K562 (cell line): ENCODE measurements around the gene SP4. TPM values are rescaled to one million over a fixed set of nuclear protein-coding genes. Genes with fewer than 3 reads are reported as not detected.

ENCODE experiments used
- ATAC-seq: fragments of 200-7000 bp; cut with Tn5 transposase; 3 replicates; pipeline ENCODE4 v1.9.1; 2020; ENCODE audit warnings: moderate library complexity
- BruUV-seq: library from RNA; stranded (reverse); fragments of 400-500 nt; replicated peaks from 2 replicates; lab custom pipeline; 2021; lab: Mats Ljungman, UMichigan
- CTCF ChIA-PET: fragments of 300-600 bp; formaldehyde crosslinking; extraction: SDS; loops from one replicate; lab custom pipeline; 2021; ENCODE audit warnings: low intra/inter-chr PET ratio; lab: Yijun Ruan, JAX
- POLR2A ChIA-PET: fragments of 300-600, 350-650 bp; sonication (Branson Sonifier 250); formaldehyde crosslinking; extraction: SDS; loops from one replicate; lab custom pipeline; 2021; ENCODE audit warnings: antibody characterized with exemption, inconsistent platforms; lab: Yijun Ruan, JAX
- DNase-seq, 4 experiments: peaks; one replicate each; pipeline versions ENCODE4 v3.0.0 to v3.0.0-alpha.2; 2011 to 2018; ENCODE audit warnings: low spot score in 3 of 4, mixed read lengths in 3 of 4; ENCODE audit errors: extremely low read depth in 1 of 4
- FAIRE-seq: peaks from 2 replicates; lab custom pipeline; 2011; peaks lifted over from hg19 to GRCh38; lab: Jason Lieb, UNC
- H2AFZ ChIP-seq: 2 replicates; pipeline ENCODE4 v1.6.0; 2011; ENCODE audit warnings: low read depth, low read length, control low read depth, inconsistent platforms
- H3K27ac ChIP-seq: fragments of 200-600 bp; 3 replicates; pipeline ENCODE4 v1.8.0; 2011; ENCODE audit warnings: low read depth, mild to moderate bottlenecking, control low read depth, inconsistent platforms, low read length, moderate library complexity, mixed read lengths; ENCODE audit errors: extremely low read depth
- H3K27me3 ChIP-seq, 2 experiments: fragments of 300-600 bp in 1 of 2; 2 replicates in 1 of 2; 3 replicates in 1 of 2; pipeline versions ENCODE4 v1.6.0 to v1.8.0; 2011; ENCODE audit warnings: inconsistent platforms in 2 of 2, low read length in 2 of 2, mild to moderate bottlenecking in 1 of 2, mixed read lengths in 1 of 2, moderate library complexity in 1 of 2; ENCODE audit not compliant: control insufficient read depth in 2 of 2, insufficient read depth in 2 of 2
- H3K36me3 ChIP-seq: fragments of 300-600 bp; 3 replicates; pipeline ENCODE4 v1.8.0; 2011; ENCODE audit warnings: mild to moderate bottlenecking, low read length, inconsistent platforms; ENCODE audit not compliant: control insufficient read depth, insufficient read depth
- H3K4me1 ChIP-seq, 2 experiments: fragments of 200-600 bp in 1 of 2; replicated peaks in 1 of 2; 2 replicates in 1 of 2; 3 replicates in 1 of 2; pipeline versions ENCODE4 v1.5.1 to v1.8.0; 2011; ENCODE audit warnings: inconsistent platforms in 2 of 2, low read length in 2 of 2, mild to moderate bottlenecking in 1 of 2, mixed read lengths in 1 of 2, moderate library complexity in 1 of 2; ENCODE audit not compliant: control insufficient read depth in 2 of 2, insufficient read depth in 2 of 2
- H3K4me2 ChIP-seq: 2 replicates; pipeline ENCODE4 v1.6.1; 2011; ENCODE audit warnings: low read length, control low read depth, inconsistent platforms, mixed read lengths; ENCODE audit not compliant: insufficient read depth
- H3K4me3 ChIP-seq: fragments of 200-600 bp; sonication (generic), shearing (Covaris generic); 2 replicates; pipeline ENCODE4 v1.5.1; 2016; ENCODE audit warnings: control low read depth, inconsistent platforms
- H3K79me2 ChIP-seq: fragments of 200-600 bp; 3 replicates; pipeline ENCODE4 v1.8.0; 2011; ENCODE audit warnings: low read length, inconsistent platforms; ENCODE audit not compliant: control insufficient read depth, insufficient read depth
- H3K9ac ChIP-seq, 2 experiments: 2 replicates each; pipeline versions ENCODE4 v1.6.0 to v1.6.1; 2011; ENCODE audit warnings: low read depth in 2 of 2, low read length in 2 of 2, control low read depth in 1 of 2, inconsistent platforms in 1 of 2, mild to moderate bottlenecking in 1 of 2, mixed read lengths in 1 of 2; ENCODE audit not compliant: insufficient read depth in 1 of 2
- H3K9me1 ChIP-seq: one replicate; pipeline ENCODE4 v1.6.0; 2011; ENCODE audit warnings: inconsistent platforms, mild to moderate bottlenecking, low read length, moderate library complexity; ENCODE audit not compliant: control insufficient read depth, insufficient read depth
- H3K9me3 ChIP-seq: replicated peaks from 2 replicates; pipeline ENCODE4 v1.5.1; 2011; ENCODE audit warnings: low read depth, low read length, inconsistent platforms; ENCODE audit not compliant: control insufficient read depth, insufficient read depth
- H4K20me1 ChIP-seq: replicated peaks from 2 replicates; pipeline ENCODE4 v1.6.1; 2011; ENCODE audit warnings: low read length, inconsistent platforms, mixed read lengths; ENCODE audit not compliant: control insufficient read depth, insufficient read depth
- CTCF ChIP-seq, 3 experiments: IDR thresholded peaks in 2 of 3; conservative IDR thresholded peaks in 1 of 3; 2 replicates each; pipeline ENCODE4 v1.5.1; 2011 to 2012; ENCODE audit warnings: low read length in 3 of 3, mild to moderate bottlenecking in 3 of 3, control low read depth in 2 of 3, improper control_type of control experiment in 1 of 3, inconsistent platforms in 1 of 3, low read depth in 1 of 3, mixed read lengths in 1 of 3, moderate library complexity in 1 of 3; ENCODE audit not compliant: insufficient read depth in 2 of 3
- RAD21 ChIP-seq, 2 experiments: fragments of 250-450 bp in 1 of 2; fragments of 450-650 bp in 1 of 2; sonication (Bioruptor Pico) in 1 of 2; formaldehyde crosslinking in 1 of 2; IDR thresholded peaks in 1 of 2; conservative IDR thresholded peaks in 1 of 2; 2 replicates each; pipeline versions ENCODE4 v1.4.0 to v1.8.0; 2020 to 2022; ENCODE audit warnings: mild to moderate bottlenecking in 2 of 2, moderate library complexity in 1 of 2
- RBM15 ChIP-seq: fragments of 200-400 bp; formaldehyde crosslinking; IDR thresholded peaks from 2 replicates; pipeline ENCODE4 v1.6.1; 2018; ENCODE audit warnings: mild to moderate bottlenecking, low read length, moderate library complexity; ENCODE audit not compliant: insufficient read depth
- USF2 ChIP-seq: sonication (generic); formaldehyde crosslinking; IDR thresholded peaks from 2 replicates; pipeline ENCODE4 v1.5.0; 2020; ENCODE audit warnings: missing genetic modification reagents
- ZNF24 ChIP-seq: fragments of 450-650 bp; IDR thresholded peaks from 2 replicates; pipeline ENCODE4 v1.6.1; 2016
- in situ Hi-C: fragments of 300-500 bp; cut with MboI; formaldehyde crosslinking; loops from 4 replicates; pipeline ENCODE4 v1.15.0; 2018; ENCODE audit warnings: inconsistent platforms, mixed read lengths
- intact Hi-C: fragments of 100-400 bp; cut with micrococcal nuclease; formaldehyde crosslinking; loops from 2 replicates; pipeline ENCODE4 v1.14.2; 2022
- polyA plus RNA-seq, 8 experiments: library from polyadenylated mRNA; depleted of rRNA in 4 of 8; stranded (reverse) in 5 of 8; unstranded in 3 of 8; fragments of >200 nt; fragmentation: Nextera tagmentation in 2 of 8; fragmentation: Illumina TruSeq in 1 of 8; extraction: Ambion mirVana in 2 of 8; extraction: Trizol in 1 of 8; gene quantifications; 2 replicates each; pipeline versions ENCODE4 v1.2.1 to v1.2.3, GENCODE V29; 2011 to 2014; ENCODE audit warnings: inconsistent platforms in 1 of 8, missing spikeins in 1 of 8
- total RNA-seq, 7 experiments: library from RNA; depleted of rRNA in 6 of 7; stranded (reverse); fragments of >200 nt in 6 of 7; fragmentation: Illumina TruSeq in 2 of 7; extraction: Trizol in 2 of 7; gene quantifications; 2 replicates each; pipeline versions ENCODE4 v1.2.1 to v1.2.3, GENCODE V29; 2011 to 2021; ENCODE audit warnings: low replicate concordance in 1 of 7

The SP4 gene
- total and polyA plus RNA-seq, 9 of the 15 experiments (the other 6 are each of a cell fraction or from before 2014, with no cell fraction given) = 2.4 to 9.4 (median 4.5) TPM

GRCh38 chr7:21526007-21526406, 98.1 kb downstream of the SP4 start:
- Histone ChIP-seq H3K9me1 (no peaks in the 10 kb centered on the region), H3K9me3 (no peaks in the 10 kb centered on the region), H4K20me1 (no peaks in the 10 kb centered on the region), H3K36me3 (no peaks in the 10 kb centered on the region), H2AFZ (no peak overlapping the region), H3K4me1 (no peaks in the 10 kb centered on the region), H3K4me2 (no peak overlapping the region), H3K27me3 (no peaks in the 10 kb centered on the region), H3K9ac (no peak overlapping the region), H3K4me3 (no peak overlapping the region), H3K27ac (no peak overlapping the region)
- peak in 1 of 4 experiments; percentile 18 for DNase-seq
- intact Hi-C loops (no loop called here), in situ Hi-C loops (no loop called here)
- BruUV-seq = no TSS peak
- POLR2A ChIA-PET = no interaction called here
- CTCF ChIA-PET = no interaction called here
- ATAC-seq = no peak
- TF ChIP-seq CTCF (IDR thresholded peaks at IDR 0.05 in 2 of 3, conservative IDR thresholded peaks at IDR 0.05 in 1 of 3; ENCODE audit: insufficient read depth in 2 of 3, low read depth in 1 of 3, low read length in 3 of 3) (peak in 2 of 3 experiments; percentile 32 to 37; a peak in 3 of 6 replicates), ZNF24 (no peak), USF2 (no peak), RAD21 (CRISPR knock-in tag; conservative IDR thresholded peaks at IDR 0.05 in 1 of 2, IDR thresholded peaks at IDR 0.05 in 1 of 2) (peak; percentile 28 to 44), RBM15 (no peak)
- TF ChIP-seq, all 486 proteins: peak for 2
- H3K79me2 ChIP-seq = no peaks in the 10 kb centered on the region
- FAIRE-seq = no peak
